LNCaP clone FGC (cell line): ENCODE data around the gene EMP3.

Experiments
- DNase-seq: peaks from one replicate; pipeline ENCODE4 v3.0.0-alpha.2; 2011; ENCODE audit warnings: low read depth
- H3K4me3 ChIP-seq: 2 replicates; pipeline ENCODE4 v1.5.1; 2011; ENCODE audit warnings: mild to moderate bottlenecking, low read depth, low read length, control low read depth
- CTCF ChIP-seq: IDR thresholded peaks from 2 replicates; pipeline ENCODE4 v1.5.1; 2012; ENCODE audit warnings: mild to moderate bottlenecking; ENCODE audit not compliant: control insufficient read depth, insufficient read depth; ENCODE audit errors: extremely low read depth

Gene EMP3

GRCh38 chr19:48325265-48325910, at the start of gene EMP3:
Gene EMP3 (plus strand): TSS chr19:48325552. CDS start chr19:48326845, 1,293 bp downstream.
- no peak within 1 kb of the TSS for H3K4me3 ChIP-seq
- no peak for TF ChIP-seq CTCF
- DNase-seq, result no peak

- TF ChIP-seq CTCF, result no peak
- no peak for DNase-seq
- H3K4me3 ChIP-seq, result no peak overlapping the region
Measured at GRCh38 chr19:48279747-48280146, 45.6 kb upstream of the EMP3 start.

GRCh38 chr19:48283908-48284307, 41.4 kb upstream of the EMP3 start:
- DNase-seq, result no peak
- no peak overlapping the region for H3K4me3 ChIP-seq
- no peak for TF ChIP-seq CTCF

- no peak for DNase-seq
- TF ChIP-seq CTCF, result no peak
- no peak overlapping the region for H3K4me3 ChIP-seq
Measured at GRCh38 chr19:48284896-48285295, 40.5 kb upstream of the EMP3 start.

GRCh38 chr19:48287748-48288147, 37.6 kb upstream of the EMP3 start:
- no peak for DNase-seq
- no peak overlapping the region for H3K4me3 ChIP-seq
- TF ChIP-seq CTCF, result no peak

- H3K4me3 ChIP-seq, result no peak overlapping the region
- TF ChIP-seq CTCF, result no peak
- no peak for DNase-seq
Measured at GRCh38 chr19:48290401-48290770, 35.0 kb upstream of the EMP3 start.
